HepG2 (cell line): Measurements from ENCODE around the gene NSD2.

ENCODE experiments used
- CREB1 ChIP-seq, 2 experiments: fragments of 450-650 bp in 1 of 2; IDR thresholded peaks; 2 replicates each; pipeline ENCODE4 v1.6.1; 2016 to 2017; ENCODE audit warnings: control low read depth in 1 of 2, mild to moderate bottlenecking in 1 of 2, missing compliant biosample characterization in 1 of 2, missing genetic modification characterization in 1 of 2
- GTF2F1 ChIP-seq: fragments of 150-350 bp; IDR thresholded peaks from 2 replicates; pipeline ENCODE4 v1.6.1; 2014; ENCODE audit warnings: low read length
- HOXA7 ChIP-seq: sonication (generic); formaldehyde crosslinking; IDR thresholded peaks from 2 replicates; pipeline ENCODE4 v1.8.1; 2022; ENCODE audit warnings: mild to moderate bottlenecking, missing genetic modification reagents, moderate library complexity
- NFE2L2 ChIP-seq: fragments of 150-350 bp; IDR thresholded peaks from 2 replicates; pipeline ENCODE4 v1.6.1; 2014; ENCODE audit warnings: low read length
- NR2C2 ChIP-seq: sonication (generic); formaldehyde crosslinking; IDR thresholded peaks from 2 replicates; pipeline ENCODE4 v1.4.0; 2020; ENCODE audit warnings: missing genetic modification reagents, mild to moderate bottlenecking, moderate library complexity, borderline replicate concordance
- POLR2A ChIP-seq, 2 experiments: IDR thresholded peaks; 2 replicates each; pipeline ENCODE4 v1.6.1; 2011; ENCODE audit warnings: low read depth in 2 of 2, low read length in 2 of 2, mild to moderate bottlenecking in 1 of 2, moderate library complexity in 1 of 2; ENCODE audit not compliant: insufficient read depth in 1 of 2
- TF ChIP-seq, protein P1 (sequence below): sonication (generic); formaldehyde crosslinking; IDR thresholded peaks from 2 replicates; pipeline ENCODE4 v1.4.0; 2020; ENCODE audit warnings: low read depth, mild to moderate bottlenecking, missing genetic modification reagents

- no peak for TF ChIP-seq CREB1 (IDR thresholded peaks at IDR 0.05)
- no peak for TF ChIP-seq CREB1 (CRISPR knock-in tag; IDR thresholded peaks at IDR 0.05)
- no peak for TF ChIP-seq POLR2A (IDR thresholded peaks at IDR 0.05; ENCODE audit: insufficient read depth in 1 of 2, low read depth in 2 of 2, low read length in 2 of 2)
- TF ChIP-seq NFE2L2, result no peak
- TF ChIP-seq, protein P1, sequence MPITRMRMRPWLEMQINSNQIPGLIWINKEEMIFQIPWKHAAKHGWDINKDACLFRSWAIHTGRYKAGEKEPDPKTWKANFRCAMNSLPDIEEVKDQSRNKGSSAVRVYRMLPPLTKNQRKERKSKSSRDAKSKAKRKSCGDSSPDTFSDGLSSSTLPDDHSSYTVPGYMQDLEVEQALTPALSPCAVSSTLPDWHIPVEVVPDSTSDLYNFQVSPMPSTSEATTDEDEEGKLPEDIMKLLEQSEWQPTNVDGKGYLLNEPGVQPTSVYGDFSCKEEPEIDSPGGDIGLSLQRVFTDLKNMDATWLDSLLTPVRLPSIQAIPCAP (CRISPR knock-in tag), result no peak
- TF ChIP-seq HOXA7, result no peak
- no peak for TF ChIP-seq GTF2F1
- no peak for TF ChIP-seq NR2C2 (CRISPR knock-in tag)
These were observed 15.7 kb upstream of the NSD2 start for GRCh38 chr4:1855333-1856070.
